Stimulated activated CD4-positive, alpha-beta T cell treated with anti-CD3 and anti-CD28 coated beads, TNF-alpha, amount 100 ng/mL, for 4 hours (primary cell): ENCODE measurements around the gene MTMR11.
"Not testable (repeated sequence)": the region's sequence is repeated elsewhere in the genome, so short reads cannot be mapped to it uniquely, and the experiment has no call there.

Experiments
- DNase-seq, 3 experiments: peaks; one replicate each; pipeline ENCODE4 v3.0.0-alpha.2; 2020; ENCODE audit warnings: low read depth in 3 of 3

MTMR11 gene

GRCh38 chr1:149936170-149936991 is at the start of gene MTMR11:
TSS of gene MTMR11 (minus strand) at chr1:149936879. CDS start at chr1:149936647, 232 bp downstream.
- no peak for DNase-seq

- DNase-seq, result no peak
Measured at GRCh38 chr1:149979972-149980540, 43.4 kb upstream of the MTMR11 start.

GRCh38 chr1:149979245-149979971 is 42.7 kb upstream of the MTMR11 start:
- DNase-seq, result no peak

DNA sequence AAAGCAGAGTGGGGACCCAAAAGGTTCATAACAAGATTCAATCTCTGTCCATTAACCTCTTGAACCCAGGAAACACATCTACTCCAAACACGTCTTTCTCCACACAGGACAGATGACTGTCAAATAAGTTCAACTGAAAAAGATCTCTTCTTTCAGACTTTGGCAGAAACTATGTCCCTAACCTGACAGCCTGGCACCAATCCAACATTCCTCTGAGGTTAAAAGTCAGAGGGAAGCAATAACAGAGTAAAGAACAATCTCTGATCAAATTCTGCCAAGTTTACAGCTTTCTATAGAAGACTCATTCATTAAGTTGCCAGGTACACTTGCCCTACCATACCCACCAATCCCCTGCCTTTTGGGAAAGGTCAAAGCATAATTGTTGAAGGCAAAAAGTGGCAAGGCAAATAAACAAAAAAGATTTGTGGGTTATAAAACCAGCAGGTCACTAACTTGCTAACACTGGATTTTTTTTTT is 41.9 kb upstream of the MTMR11 start:
- DNase-seq, result no peak

- no peak for DNase-seq
Measured at GRCh38 chr1:149977345-149977744, 40.7 kb upstream of the MTMR11 start.

DNA sequence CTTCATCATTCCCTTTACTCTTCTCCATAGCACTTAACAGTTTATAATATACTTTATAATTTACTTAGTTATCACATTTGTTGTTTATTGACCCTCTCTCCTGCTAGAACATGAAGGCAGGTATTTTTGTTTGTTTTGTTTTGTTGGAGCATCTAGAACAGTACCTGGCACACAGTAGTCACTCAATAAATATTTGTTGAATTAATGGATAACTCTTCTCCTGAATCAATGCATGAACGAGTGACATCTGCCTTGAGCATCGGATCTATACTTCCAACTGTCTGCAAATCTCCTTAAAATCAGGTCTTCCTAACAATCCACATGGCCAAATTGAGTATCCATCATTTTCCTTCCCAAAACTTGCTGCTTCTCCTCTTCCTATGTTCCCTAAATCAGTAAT is 35.9 kb upstream of the MTMR11 start:
- no peak for DNase-seq

- DNase-seq, result no peak
Measured at GRCh38 chr1:149967646-149968045, 31.0 kb upstream of the MTMR11 start.

DNA sequence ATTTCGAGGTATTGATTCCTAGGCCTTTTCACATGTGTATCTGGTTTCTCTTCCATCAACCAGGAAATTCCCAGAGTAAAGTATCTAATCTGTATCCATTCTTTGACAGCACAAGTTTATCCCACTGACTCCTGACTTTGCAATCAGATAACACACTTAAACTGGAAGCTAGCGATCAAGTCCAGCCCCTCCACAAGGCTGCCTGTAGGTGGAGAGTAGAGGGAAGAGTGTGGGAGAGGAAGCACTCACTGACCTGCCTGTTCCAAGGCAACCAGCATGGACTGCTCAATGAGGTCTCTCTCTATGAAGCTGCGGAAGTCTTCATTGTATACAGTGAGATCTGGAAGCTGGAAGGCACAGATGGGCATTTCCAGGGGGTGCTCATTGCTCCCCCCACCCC is 30.4 kb upstream of the MTMR11 start:
- no peak for DNase-seq

GRCh38 chr1:149966405-149966804 is 29.7 kb upstream of the MTMR11 start:
- DNase-seq, result no peak

DNA sequence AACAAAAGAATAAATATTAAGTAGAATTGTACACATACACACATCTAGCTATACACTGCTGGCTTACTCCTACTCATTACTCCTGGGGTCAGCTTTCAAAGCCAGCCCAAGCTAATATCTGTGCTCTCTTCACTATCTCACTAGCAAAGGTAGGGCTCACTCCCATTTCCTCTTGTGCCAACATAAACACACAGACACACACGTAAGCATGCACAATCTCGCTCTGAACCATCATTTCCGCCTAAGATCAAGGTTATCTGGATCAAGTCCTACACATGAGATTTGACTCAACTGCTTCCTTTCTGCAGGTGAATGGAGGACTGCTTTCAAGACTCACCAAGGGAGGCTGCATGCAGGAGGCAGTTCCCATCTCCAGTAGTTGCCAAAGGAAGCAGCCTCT is 28.8 kb upstream of the MTMR11 start:
- DNase-seq, result no peak

DNA sequence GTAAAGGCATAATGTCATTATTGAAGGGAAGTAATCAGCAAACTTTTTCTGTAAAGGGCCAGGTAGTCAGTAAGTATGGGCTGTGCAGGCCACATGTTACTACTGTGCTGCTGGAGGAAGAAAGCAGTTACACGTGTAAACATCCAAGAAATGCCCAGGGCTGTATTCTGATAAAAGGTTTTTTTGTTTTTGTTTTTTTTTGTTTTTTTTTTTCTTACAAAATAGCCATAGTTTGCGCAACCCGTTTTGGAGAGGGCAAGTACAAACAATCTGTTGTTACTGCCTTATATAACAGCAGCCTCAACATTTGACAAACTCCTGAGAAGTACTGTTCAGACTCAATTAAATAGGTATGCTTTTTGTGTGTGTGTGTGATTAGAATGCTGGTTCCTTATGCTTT is 26.7 kb upstream of the MTMR11 start:
- DNase-seq, result no peak

- DNase-seq, result no peak
Measured at GRCh38 chr1:149962736-149963135, 26.1 kb upstream of the MTMR11 start.

DNA sequence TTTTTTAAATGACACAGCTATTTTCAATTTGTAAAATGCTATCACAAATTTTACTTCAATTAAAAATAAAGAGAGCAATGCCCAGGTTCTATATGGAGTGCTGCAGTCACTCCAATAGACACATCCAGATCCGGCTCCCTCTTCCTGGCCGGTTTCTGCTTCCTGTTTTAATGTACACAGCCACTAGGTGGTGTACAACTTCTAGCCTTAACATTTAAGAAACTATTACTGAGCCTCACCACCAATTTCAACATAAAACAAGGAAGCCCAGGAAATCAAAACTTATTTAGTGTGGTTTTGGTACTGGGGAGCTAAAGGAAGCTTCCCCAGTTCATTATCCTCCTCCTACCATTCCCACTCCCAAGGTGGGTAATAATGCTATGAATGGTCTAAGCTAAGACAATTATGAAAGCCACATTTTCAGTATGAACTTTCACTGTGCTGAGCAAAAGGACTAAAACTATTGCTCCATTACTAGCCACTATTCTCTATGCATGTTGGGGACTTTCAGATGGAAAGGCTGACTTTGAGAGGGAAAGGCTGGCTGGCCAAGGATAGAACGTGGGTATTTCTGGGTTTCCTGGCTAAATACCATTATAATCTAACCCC is 25.5 kb upstream of the MTMR11 start:
- peak in 1 of 3 experiments; percentile 26 for DNase-seq

DNA sequence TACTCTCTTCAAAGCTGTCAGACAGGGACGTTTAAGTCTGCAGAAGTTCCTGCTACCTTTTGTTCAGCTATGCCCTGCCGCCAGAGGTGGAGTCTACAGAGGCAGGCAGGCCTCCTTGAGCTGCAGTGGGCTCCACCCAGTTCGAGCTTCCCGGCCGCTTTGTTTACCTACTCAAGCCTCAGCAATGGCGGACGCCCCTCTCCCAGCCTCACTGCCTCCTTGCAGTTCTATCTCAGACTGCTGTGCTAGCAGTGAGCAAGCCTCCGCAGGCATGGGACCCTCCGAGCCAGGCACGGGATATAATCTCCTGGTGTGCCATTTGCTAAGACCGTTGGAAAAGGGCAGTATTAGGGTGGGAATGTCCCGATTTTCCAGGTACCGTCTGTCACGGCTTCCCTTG is 20.9 kb upstream of the MTMR11 start:
- not testable (repeated sequence) for DNase-seq

DNA sequence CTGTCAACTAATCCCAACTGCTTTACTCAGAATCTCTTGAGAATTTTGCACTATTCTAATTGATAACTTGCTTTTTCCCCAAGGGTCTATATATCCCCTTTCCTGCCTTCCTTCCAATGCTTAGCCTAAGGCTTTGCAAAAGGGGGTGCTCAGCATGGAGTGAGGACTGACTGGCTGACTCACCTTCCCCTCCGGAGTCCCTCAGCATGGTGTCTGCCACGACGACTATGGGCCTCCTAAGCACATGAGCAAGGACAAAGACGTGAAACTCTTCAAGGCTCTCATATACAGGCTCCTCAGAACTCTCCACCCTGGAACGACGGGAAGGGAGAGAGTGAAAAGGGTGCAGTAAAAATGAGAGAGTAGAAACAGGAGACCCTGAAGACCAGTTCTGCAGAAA is 13.2 kb upstream of the MTMR11 start:
- DNase-seq, result no peak

DNA sequence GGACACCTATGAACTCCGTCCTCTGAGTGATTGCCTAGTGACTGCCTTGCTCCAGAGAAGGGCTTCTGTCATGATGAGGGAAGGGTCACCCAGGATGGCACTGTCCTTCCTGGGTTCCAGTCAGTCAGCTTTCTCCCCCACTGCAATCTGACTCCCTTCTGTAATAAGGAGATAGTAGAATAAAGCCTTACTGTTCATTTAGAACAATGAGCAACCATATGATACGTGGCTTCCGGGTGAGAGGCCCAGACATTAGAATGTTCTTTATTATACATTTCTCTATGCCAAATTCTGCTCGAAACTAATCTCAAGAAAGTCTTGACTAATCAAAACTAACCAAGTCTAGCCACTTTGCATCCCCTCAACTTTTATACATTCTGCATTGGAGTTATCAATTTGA is 8.5 kb upstream of the MTMR11 start:
- DNase-seq, result no peak

DNA sequence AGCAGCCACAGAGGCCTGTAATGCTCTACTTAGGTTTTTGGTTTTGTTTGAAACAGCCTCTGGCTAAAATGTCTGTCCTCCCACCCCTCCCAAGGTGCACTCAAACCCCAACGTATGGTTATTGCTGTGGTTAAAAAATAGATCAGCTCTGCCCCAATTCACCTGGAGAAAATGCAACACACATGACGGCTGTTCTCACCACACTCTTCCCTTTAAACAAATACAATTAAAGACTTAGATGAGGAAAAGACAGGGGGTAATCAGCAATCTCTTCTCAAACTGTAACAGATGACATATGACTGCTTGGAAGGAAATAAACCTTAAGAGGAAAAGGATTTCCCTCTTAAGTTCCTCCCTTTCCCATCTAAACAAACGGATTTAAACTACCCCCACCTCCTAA is 6.2 kb upstream of the MTMR11 start:
- DNase-seq, result no peak

GRCh38 chr1:149942207-149942606 is 5.5 kb upstream of the MTMR11 start:
- DNase-seq, result no peak

DNA sequence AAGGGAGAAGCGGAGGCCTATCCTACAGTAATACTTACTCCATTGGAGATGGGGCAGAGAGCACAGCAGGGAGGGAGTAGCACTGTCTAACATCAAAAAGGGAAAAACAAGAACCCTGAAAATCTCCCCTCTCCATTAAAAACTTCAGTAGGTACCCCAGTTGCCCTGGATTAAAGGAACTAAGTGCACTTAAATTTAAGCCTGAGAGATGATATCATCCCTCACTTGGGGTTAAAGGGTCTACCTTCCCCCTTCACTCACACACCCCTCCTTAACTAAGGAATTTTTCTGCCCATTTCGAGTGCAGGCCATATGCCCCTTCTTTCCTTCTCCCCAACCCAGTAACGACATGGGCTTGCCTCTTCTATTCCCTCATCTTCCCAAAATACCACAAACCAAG is 3.7 kb upstream of the MTMR11 start:
- no peak for DNase-seq

DNA sequence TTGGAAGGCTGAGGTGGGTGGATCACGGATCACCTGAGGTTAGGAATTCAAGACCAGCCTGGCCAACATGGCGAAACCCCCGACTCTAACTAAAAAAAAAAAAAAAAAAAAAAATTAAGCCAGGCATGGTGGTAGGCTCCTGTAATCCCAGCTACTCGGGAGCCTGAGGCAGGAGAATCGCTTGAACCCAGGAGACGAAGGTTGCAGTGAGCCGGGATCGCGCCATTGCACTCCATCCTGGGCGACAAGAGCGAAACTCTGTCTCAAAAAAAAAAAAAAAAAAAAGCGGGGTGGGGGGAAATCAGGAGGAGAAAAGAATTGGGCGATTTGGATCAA is 2.0 kb upstream of the MTMR11 start:
- DNase-seq, result not testable (repeated sequence)

DNA sequence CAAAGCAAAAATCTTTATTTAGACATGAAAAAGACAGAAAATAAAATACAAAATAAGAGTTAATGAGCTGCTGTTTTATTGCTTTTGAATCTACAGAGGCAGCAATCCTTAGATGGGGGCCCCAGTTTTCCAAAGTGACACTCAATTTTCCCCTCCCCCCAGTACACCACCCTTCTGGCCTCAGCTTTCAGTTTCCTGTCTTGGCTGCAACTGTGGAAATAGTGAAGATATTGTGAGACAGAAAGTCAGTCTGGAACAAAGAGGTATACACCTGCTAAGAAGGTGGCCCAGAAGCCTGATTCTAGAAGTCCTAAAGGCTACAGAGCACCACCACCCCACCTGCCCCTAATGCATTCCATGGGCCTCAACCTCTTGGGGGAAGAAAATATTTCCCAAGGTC is 1.1 kb upstream of the MTMR11 start:
- no peak for DNase-seq

GRCh38 chr1:149936992-149937705 is 470 bp upstream of the MTMR11 start:
- no peak for DNase-seq
